ENCODE results near the gene MMP2.

Gene MMP2

GRCh38 chr16:55469821-55470532 lies 9.0 kb upstream of the MMP2 start:
- DNase-seq: no peak

DNA sequence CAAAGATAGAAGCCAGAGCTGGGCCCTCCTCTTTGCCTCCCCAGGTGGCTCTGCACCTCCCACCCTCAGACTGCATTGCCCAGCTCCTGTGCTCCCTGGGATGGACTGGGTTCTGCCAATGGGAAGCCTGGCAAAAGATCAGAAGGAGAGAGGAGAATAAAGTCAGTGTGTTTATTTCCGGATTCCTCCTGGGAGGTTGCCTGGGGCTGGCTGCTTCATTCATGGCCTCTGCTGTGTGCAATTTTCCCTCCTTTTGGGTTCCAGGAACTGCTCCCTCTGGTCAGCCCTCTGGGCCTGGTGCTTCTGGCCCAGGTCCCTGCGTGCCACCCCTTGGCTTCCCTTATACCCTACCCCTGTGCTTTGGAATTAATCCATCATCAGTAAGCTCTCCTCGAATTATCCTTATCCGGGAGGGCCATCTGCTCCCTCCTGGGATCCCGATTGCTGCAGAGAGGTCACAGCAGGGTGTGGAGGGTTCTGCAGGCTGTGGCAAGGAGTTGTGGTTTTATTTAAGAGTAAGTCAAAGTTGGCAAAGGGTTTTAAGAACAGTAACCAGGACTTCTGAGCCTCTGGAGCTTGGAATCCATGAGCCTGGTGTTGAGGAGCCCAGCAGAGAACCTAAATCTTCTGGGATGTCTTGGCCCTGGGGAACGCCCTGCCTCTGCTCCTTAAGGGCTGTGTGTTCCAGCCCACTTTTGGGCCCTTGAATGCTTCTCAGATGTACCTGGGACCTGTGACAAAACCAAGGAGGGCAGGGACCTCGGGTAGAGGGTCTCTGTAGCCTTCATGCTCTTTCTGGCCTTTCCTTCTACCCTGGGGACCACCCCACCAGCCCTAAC lies 8.2 kb upstream of the MMP2 start:
- peak; percentile 82 for DNase-seq

DNA sequence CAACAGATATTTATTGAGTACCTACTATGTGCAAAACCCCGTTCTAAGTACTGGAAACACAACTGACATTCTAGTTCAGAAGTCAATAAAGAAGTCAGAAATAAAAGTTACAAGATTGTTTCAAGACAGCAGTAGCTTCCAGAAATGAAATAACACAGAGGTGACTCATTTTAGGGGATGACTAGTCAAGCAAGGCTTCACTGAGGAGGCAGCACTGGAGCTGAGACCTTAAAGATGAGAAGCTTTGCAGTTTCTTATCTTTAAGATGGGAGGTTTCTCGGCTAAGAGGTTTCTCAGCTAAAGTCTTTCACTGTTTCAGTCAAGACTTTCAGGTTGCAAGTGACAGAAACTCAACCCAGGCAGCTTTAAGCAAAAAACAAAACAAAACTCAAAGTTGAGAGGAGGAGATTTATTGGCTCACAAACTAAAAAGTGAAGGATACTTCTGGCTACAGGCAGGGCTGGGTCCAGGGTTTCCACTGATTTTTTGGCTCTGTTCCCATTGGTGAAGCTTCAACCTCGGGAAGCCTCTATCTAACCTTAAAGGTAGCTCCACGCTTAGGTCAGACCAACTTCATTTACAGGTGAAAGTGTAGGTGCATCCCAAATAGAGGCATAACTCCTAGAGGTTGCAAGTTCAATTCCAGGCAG lies 7.4 kb upstream of the MMP2 start:
- peak; percentile 89 for DNase-seq

DNA sequence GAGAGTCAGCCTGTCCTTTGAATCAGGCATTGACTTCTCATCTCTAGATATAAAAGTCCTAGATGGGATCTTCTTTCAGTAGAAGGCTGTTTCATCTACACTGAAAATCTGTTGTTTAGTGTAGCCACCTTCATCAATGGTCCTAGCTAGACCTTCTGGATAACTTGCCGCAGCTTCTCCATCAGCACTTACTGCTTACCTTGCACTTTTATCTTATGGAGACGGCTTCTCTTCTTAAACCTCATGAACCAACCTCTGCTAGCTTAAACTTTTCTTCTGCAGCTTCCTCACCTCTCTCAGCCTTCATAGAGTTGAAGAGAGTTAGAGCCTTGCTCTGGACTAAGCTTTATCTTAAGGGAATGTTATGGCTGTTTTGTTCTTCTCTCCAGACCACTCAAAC lies 5.4 kb upstream of the MMP2 start:
- no peak for DNase-seq

DNA sequence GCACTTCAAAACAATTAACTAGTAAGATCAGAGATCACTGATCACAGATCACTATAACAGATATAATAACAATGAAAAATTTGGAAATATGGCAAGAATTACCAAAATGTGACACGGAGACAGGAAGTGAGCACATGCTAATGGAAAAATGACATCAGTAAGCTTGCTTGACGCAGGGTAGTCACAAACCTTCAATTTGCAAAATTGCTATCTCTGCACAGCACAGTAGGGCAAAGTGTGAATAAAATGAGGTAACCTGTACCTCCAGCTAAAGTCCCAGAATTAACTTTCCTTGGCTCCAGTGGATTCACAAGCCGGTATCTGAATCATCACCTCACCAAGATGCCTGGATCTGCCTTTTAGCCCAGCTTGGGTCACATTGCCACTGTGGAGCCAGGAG lies 4.2 kb upstream of the MMP2 start:
- no peak for DNase-seq

- DNase-seq: no peak
Measured at GRCh38 chr16:55475919-55476318, 3.1 kb upstream of the MMP2 start.

DNA sequence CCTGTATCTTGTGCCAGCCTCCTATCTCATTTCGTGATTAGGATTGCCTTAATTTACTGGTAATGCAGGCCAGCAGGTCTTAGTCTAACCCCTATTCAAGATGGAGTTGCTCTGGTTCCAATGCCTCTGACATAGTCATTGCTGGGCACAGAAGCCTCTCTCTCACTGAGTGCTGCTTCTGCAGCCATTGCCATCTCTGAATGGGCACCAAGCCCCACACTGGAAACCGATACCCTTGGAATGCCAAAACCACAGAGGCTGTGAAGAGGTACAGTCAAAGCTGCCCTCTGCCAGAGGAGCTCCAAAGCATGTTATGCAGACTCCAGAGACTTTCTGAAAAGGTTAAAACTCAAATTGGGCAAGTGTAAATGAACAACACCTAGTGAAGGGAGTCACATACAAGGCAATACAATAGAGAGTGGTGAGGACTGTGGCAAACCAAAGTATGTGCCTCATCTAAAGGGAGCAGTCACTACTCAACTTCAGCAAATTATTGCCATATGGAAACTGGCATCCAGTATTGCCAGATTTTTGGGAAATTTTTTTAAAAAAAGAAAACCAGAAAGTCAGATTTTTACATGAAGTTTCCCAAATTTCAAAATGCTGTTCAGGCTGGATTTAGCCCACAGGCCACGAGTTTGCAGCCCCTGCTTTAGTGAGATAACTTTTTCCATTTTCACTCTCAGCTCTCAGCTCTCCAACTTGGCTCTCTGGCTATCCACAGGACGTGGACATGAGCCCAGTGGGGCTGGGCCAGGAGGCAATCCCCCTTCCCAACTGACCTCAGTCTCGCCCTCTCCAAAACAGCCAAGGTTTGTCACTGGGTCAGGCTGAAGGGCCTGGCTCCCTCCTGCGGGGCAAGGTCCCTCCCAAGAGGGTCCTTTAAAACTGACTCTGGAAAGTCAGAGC lies 2.1 kb upstream of the MMP2 start:
- DNase-seq: no peak

GRCh38 chr16:55477736-55478135 lies 1.3 kb upstream of the MMP2 start:
- DNase-seq: no peak

DNA sequence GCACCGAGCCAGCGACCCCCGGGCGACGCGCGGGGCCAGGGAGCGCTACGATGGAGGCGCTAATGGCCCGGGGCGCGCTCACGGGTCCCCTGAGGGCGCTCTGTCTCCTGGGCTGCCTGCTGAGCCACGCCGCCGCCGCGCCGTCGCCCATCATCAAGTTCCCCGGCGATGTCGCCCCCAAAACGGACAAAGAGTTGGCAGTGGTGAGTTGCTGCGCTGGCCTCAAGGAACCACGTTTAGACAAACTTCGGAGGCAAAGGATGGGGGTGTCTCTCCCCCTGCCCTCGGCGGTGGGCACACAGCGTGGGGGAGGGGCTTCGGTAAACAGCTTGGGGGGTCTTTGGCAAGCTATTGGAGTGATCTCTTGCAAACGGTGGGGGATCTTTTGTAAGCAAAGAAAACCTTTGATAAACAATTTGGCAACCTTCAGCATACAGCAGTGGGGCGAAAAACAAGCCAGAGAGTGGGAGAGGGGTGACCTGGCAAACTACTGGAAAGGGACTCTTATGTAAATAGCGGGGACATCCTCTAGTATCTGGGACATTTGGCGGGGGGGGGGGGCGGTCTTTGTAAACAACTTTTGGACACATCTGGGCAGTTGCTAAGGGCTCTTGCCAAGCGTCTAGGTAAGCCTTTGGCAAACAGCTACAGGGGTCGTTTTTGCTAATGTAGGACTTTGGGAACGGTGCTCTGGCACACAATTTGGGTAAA lies 587 bp downstream of the MMP2 start:
- DNase-seq: no peak

DNA sequence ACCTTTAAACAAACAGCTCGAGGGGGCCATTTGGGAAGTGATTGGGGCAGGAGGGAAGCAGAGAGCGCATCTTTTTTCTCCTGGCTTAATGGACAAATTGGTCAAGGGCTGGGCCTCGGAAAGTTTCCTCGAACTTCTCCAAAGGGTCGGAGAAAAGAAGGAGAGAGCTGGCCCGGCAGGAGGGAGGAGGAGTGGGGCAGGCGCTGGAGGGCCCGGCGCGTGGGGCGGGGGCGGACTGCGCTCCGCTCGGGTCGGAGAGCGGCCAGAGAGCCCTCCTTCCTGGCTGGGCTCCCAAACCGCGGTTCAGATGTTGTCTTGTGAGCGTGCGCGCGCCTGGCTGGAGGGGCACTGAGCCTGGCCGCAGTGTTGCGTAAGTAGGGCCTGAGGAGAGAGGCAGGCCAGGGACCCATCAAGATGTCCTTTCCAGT lies 1.2 kb downstream of the MMP2 start:
- peak; percentile 93 for DNase-seq

DNA sequence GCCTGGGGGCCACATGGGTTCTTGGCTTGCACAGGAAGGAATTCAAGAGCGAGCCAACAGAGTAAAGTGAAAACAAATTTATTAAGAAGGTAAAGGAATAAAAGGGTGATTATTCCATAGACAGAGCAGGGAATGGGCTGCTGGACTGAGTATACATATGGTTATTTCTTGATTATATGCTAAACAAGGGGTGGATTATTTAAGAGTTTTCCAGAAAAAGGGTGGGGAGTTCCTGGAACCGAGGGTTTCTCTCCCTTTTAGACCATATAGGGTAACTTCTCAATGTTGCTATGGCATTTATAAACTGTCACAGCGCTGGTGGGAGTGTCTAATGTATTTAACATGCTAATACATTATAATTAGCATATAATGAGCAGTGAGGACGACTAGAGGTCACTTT lies 2.0 kb downstream of the MMP2 start:
- DNase-seq: no peak

GRCh38 chr16:55482056-55482455 lies 3.1 kb downstream of the MMP2 start:
- no peak for DNase-seq

- DNase-seq: peak; percentile 97
Measured at GRCh38 chr16:55487048-55487803, 8.2 kb downstream of the MMP2 start.

DNA sequence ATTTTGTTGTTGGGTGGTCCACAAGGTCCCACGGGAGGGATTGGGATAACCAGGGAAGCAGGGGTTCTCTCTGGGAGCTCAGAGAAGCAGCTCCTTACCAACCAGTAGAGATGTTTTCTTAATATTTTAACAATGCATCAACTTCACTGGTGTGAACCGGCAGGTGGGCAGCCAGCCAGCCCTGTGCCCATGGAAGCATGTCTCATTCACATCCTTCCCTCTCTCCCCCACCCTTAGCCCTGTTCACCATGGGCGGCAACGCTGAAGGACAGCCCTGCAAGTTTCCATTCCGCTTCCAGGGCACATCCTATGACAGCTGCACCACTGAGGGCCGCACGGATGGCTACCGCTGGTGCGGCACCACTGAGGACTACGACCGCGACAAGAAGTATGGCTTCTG lies 9.3 kb downstream of the MMP2 start:
- peak; percentile 55 for DNase-seq

- no peak for DNase-seq
Measured at GRCh38 chr16:55489119-55489955, 10.3 kb downstream of the MMP2 start.

DNA sequence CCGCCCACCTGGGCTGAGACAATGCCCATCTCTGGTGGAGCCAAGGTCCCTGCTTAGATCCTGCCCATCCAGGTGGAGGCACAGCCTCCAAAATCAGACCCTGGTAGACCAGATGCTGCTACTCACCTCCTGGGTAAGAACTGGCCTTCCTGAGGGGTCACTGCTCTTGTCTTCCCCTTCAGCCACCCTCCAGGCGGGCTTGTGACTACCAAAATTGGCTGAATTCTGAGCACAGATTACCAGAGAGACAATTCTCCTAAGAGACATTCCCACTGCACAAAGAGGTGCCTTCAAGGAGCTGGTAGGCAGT lies 10.9 kb downstream of the MMP2 start:
- no peak for DNase-seq

DNA sequence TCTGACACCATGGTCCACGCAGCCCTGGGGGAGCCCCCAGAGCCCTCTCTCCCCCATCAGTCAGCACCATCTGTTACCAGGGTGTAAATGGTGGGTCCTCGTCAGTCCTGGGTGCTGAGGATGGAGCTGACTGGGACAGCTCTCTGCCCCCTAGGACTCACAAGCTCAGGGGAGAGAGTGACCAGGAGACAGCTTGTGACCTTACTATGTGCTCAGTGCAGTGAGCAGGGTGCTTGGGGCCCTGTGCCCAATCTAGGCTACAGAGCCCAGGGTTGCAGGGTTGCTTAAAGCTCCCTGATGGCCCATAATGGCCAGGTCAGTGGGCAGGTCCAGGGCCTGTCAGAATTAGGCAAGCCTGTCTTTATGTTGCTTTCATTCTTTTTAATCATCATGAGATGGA lies 11.3 kb downstream of the MMP2 start:
- DNase-seq: no peak

DNA sequence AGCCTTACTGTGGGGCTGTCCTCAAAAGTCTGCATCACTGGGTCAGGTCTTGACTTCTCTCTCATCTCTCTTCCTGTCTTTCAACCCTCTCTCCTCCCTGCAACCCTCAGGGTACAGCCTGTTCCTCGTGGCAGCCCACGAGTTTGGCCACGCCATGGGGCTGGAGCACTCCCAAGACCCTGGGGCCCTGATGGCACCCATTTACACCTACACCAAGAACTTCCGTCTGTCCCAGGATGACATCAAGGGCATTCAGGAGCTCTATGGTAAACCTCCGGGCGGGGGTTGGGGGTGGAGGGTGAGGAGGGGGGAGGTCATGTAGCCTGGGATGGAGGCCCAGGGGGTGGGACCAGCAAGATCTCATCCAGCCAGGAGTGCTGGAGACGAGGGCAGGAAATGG lies 12.7 kb downstream of the MMP2 start:
- DNase-seq: no peak

DNA sequence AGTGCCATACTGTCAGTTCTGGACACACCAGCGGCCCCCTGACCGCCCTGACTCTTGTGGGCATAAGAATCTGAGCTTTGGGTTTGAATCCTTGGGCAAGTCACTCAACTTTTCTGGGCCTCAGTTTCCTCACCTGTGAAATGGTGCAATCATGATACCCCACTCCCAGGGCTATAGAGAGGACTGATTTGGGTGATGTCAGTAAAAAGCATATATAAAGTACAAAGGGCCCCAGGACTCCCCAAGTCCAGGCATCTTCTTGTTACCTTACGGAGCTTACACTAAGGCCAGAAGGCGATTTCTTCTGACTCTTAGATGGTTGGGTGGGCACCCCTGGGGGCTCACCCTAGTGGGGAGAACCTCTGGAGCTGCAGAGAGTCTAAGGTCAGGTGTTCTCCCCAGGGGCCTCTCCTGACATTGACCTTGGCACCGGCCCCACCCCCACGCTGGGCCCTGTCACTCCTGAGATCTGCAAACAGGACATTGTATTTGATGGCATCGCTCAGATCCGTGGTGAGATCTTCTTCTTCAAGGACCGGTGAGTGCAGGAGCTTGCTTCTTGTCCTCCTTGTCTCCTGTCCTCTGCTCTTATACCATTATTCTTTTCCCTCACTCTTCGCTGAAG lies 13.9 kb downstream of the MMP2 start:
- DNase-seq: no peak

GRCh38 chr16:55494994-55495421 lies 16.0 kb downstream of the MMP2 start:
- peak; percentile 99 for DNase-seq
